A673 (cell line): ENCODE measurements around the gene MDFIC2. TPM values are rescaled to one million over a fixed set of nuclear protein-coding genes. Genes with fewer than 3 reads are reported as not detected.

ENCODE experiments used
- BruUV-seq: library from RNA; stranded (reverse); fragments of 400-500 nt; replicated peaks from 2 replicates; lab custom pipeline; 2021; lab: Mats Ljungman, UMichigan
- CTCF ChIA-PET: fragments of 300-600 bp; sonication (Branson Sonifier 250); formaldehyde crosslinking; loops from one replicate; lab custom pipeline; 2022; ENCODE audit warnings: antibody characterized with exemption; lab: Charles Lee
- POLR2A ChIA-PET: fragments of 300-600 bp; sonication (Branson Sonifier 250); formaldehyde crosslinking; loops from one replicate; lab custom pipeline; 2022; ENCODE audit warnings: antibody characterized with exemption; ENCODE audit not compliant: low non-redundant PET; lab: Charles Lee
- DNase-seq: peaks from one replicate; pipeline ENCODE4 v3.0.0-alpha.2; 2015; ENCODE audit warnings: low spot score
- H3K27ac ChIP-seq: fragments of 200-600 bp; sonication (generic); 2 replicates; pipeline ENCODE4 v1.5.1; 2016; ENCODE audit warnings: mixed run types, low read depth, mild to moderate bottlenecking, mixed read lengths, antibody characterized with exemption, low read length; ENCODE audit not compliant: poor library complexity, severe bottlenecking
- H3K27me3 ChIP-seq: fragments of 200-600 bp; sonication (generic); replicated peaks from 2 replicates; pipeline ENCODE4 v1.6.1; 2017; ENCODE audit warnings: mixed run types, low read depth, mild to moderate bottlenecking, mixed read lengths, antibody characterized with exemption, low read length; ENCODE audit not compliant: insufficient read depth, poor library complexity
- H3K36me3 ChIP-seq: fragments of 200-600 bp; sonication (generic); 2 replicates; pipeline ENCODE4 v1.6.1; 2016; ENCODE audit warnings: mixed run types, mild to moderate bottlenecking, mixed read lengths, antibody characterized with exemption, low read length; ENCODE audit not compliant: insufficient read depth, poor library complexity, severe bottlenecking
- H3K4me1 ChIP-seq: fragments of 200-600 bp; sonication (generic); 2 replicates; pipeline ENCODE4 v1.6.1; 2017; ENCODE audit warnings: mixed run types, mild to moderate bottlenecking, mixed read lengths, antibody characterized with exemption, low read length; ENCODE audit not compliant: insufficient read depth, poor library complexity, severe bottlenecking
- H3K4me3 ChIP-seq: fragments of 200-600 bp; sonication (generic); 2 replicates; pipeline ENCODE4 v1.5.1; 2016; ENCODE audit warnings: low read depth, mixed run types, mild to moderate bottlenecking, mixed read lengths, low read length; ENCODE audit not compliant: poor library complexity, severe bottlenecking
- H3K9me3 ChIP-seq: fragments of 200-600 bp; sonication (generic); 2 replicates; pipeline ENCODE4 v1.6.1; 2016; ENCODE audit warnings: mixed run types, low read depth, mild to moderate bottlenecking, mixed read lengths, antibody characterized with exemption, low read length; ENCODE audit not compliant: poor library complexity, severe bottlenecking
- CTCF ChIP-seq: fragments of 300-800, 200-600 bp; sonication (generic); conservative IDR thresholded peaks from 2 replicates; pipeline ENCODE4 v1.5.1; 2017; ENCODE audit warnings: low read depth, mild to moderate bottlenecking, antibody characterized with exemption, low read length, moderate library complexity, mixed read lengths
- EZH2 ChIP-seq: fragments of 200-600 bp; sonication (generic); IDR thresholded peaks from 2 replicates; pipeline ENCODE4 v1.6.1; 2017; ENCODE audit warnings: borderline replicate concordance, low read depth, mild to moderate bottlenecking, mixed read lengths, antibody characterized with exemption, low read length; ENCODE audit not compliant: poor library complexity, severe bottlenecking
- intact Hi-C: fragments of 100-400 bp; cut with micrococcal nuclease; formaldehyde crosslinking; loops from one replicate; pipeline ENCODE4 v1.10.0; 2022; ENCODE audit not compliant: unreplicated experiment
- total RNA-seq: library from RNA; stranded (reverse); gene quantifications from 2 replicates; pipeline ENCODE4 v1.2.3, GENCODE V29; 2021

The MDFIC2 gene
- total RNA-seq, 1 experiment from 2014 or later: not detected

GRCh38 chr3:70233112-70233511, 79.3 kb downstream of the MDFIC2 start:
- TF ChIP-seq EZH2: no peak
- TF ChIP-seq CTCF: no peak
- intact Hi-C loops: no loop called here
- ChIA-PET CTCF (no interaction called here), POLR2A (no interaction called here)
- DNase-seq: no peak
- no peaks in the 10 kb centered on the region for H3K4me1 ChIP-seq
- no TSS peak for BruUV-seq
- H3K27ac ChIP-seq: no peak overlapping the region
- H3K27me3 ChIP-seq: no peaks in the 10 kb centered on the region
- no peaks in the 10 kb centered on the region for H3K9me3 ChIP-seq
- no peak overlapping the region for H3K4me3 ChIP-seq
- no peaks in the 10 kb centered on the region for H3K36me3 ChIP-seq

GRCh38 chr3:70231266-70231701, 81.2 kb downstream of the MDFIC2 start:
- Histone ChIP-seq H3K27me3 (no peaks in the 10 kb centered on the region), H3K27ac (no peak overlapping the region), H3K9me3 (no peaks in the 10 kb centered on the region), H3K4me3 (no peak overlapping the region), H3K36me3 (no peaks in the 10 kb centered on the region), H3K4me1 (no peaks in the 10 kb centered on the region)
- CTCF ChIA-PET: interaction anchor here (0.6 kb wide), 1 partner anchor 19 kb away, joined by 17 read pairs; no protein-coding TSS in a partner anchor
- no peak for DNase-seq
- intact Hi-C loops: no loop called here
- POLR2A ChIA-PET: no interaction called here
- BruUV-seq: no TSS peak
- no peak for TF ChIP-seq CTCF
- TF ChIP-seq EZH2: no peak

GRCh38 chr3:70227437-70227836, 85.0 kb downstream of the MDFIC2 start:
- BruUV-seq: no TSS peak
- TF ChIP-seq EZH2 (no peak), CTCF (no peak)
- ChIA-PET CTCF (no interaction called here), POLR2A (no interaction called here)
- no peaks in the 10 kb centered on the region for H3K9me3 ChIP-seq
- no peaks in the 10 kb centered on the region for H3K4me1 ChIP-seq
- no peaks in the 10 kb centered on the region for H3K27me3 ChIP-seq
- intact Hi-C loops: no loop called here
- no peaks in the 10 kb centered on the region for H3K36me3 ChIP-seq
- DNase-seq: no peak
- no peak overlapping the region for H3K4me3 ChIP-seq
- no peak overlapping the region for H3K27ac ChIP-seq
